GM19438 (cell line): Measurements from ENCODE around the gene PIH1D2.
A peak's percentile ranks its signal among the peaks of the same experiment; 100 is the strongest.
"Not testable (repeated sequence)": the region's sequence is repeated elsewhere in the genome, so short reads cannot be mapped to it uniquely, and the experiment has no call there.

Experiments used
- ATAC-seq: cut with Tn5 transposase; IDR thresholded peaks from one replicate; pipeline ENCODE4 v1.9.1; 2021; ENCODE audit warnings: low read depth; ENCODE audit not compliant: unreplicated experiment

The PIH1D2 gene

GRCh38 chr11:112058103-112058502, 15.7 kb downstream of the PIH1D2 start:
- no peak for ATAC-seq

GRCh38 chr11:112057170-112057569, 16.6 kb downstream of the PIH1D2 start:
- no peak for ATAC-seq

GRCh38 chr11:112051768-112052167, 22.0 kb downstream of the PIH1D2 start:
- ATAC-seq = no peak

GRCh38 chr11:112050721-112051120, 23.1 kb downstream of the PIH1D2 start:
- peak; percentile 81 for ATAC-seq

- no peak for ATAC-seq
Measured at GRCh38 chr11:112049777-112050176, 24.0 kb downstream of the PIH1D2 start.

GRCh38 chr11:112048256-112048655, 25.6 kb downstream of the PIH1D2 start:
- ATAC-seq = not testable (repeated sequence)

GRCh38 chr11:112046647-112047046, 27.2 kb downstream of the PIH1D2 start:
- not testable (repeated sequence) for ATAC-seq

GRCh38 chr11:112044961-112045360, 28.9 kb downstream of the PIH1D2 start:
- ATAC-seq = no peak

- ATAC-seq = no peak
Measured at GRCh38 chr11:112042961-112043304, 30.9 kb downstream of the PIH1D2 start.

GRCh38 chr11:112042161-112042960, 31.5 kb downstream of the PIH1D2 start:
- no peak for ATAC-seq

- ATAC-seq = no peak
Measured at GRCh38 chr11:112037527-112037926, 36.3 kb downstream of the PIH1D2 start.

GRCh38 chr11:112033902-112034301, 39.9 kb downstream of the PIH1D2 start:
- ATAC-seq = no peak

- ATAC-seq = no peak
Measured at GRCh38 chr11:112029460-112029859, 44.4 kb downstream of the PIH1D2 start.

- ATAC-seq = not testable (repeated sequence)
Measured at GRCh38 chr11:112026784-112027410, 46.9 kb downstream of the PIH1D2 start.

- peak; percentile 4 for ATAC-seq
Measured at GRCh38 chr11:112025707-112026106, 48.1 kb downstream of the PIH1D2 start.

GRCh38 chr11:112024773-112025678, 48.8 kb downstream of the PIH1D2 start, which contains the start of gene DLAT:
Gene DLAT, plus strand, starts transcription at chr11:112025408. Its CDS starts 65 bp downstream, at chr11:112025473.
- ATAC-seq = peak; percentile 76

- peak; percentile 38 for ATAC-seq
Measured at GRCh38 chr11:112024178-112024772, 49.5 kb downstream of the PIH1D2 start.

GRCh38 chr11:112023104-112023503, 50.7 kb downstream of the PIH1D2 start:
- ATAC-seq = no peak

- ATAC-seq = no peak
Measured at GRCh38 chr11:112019066-112019465, 54.8 kb downstream of the PIH1D2 start.
